Adrenal gland (tissue), 5 donors: Measurements from ENCODE around the gene FNDC3B.

Source experiments
- CTCF ChIP-seq, 6 experiments: fragments of 450-650 bp in 4 of 6; fragments of 200-600 bp in 2 of 6; sonication (generic) in 1 of 6; IDR thresholded peaks; 1 replicate in 5 of 6; 2 replicates in 1 of 6; pipeline versions ENCODE4 v1.5.1 to v1.8.0; 2016 to 2021; ENCODE audit warnings: antibody characterized with exemption in 6 of 6, mild to moderate bottlenecking in 2 of 6, moderate library complexity in 1 of 6
- POLR2A ChIP-seq, 2 donors: fragments of 450-650 bp; IDR thresholded peaks; one replicate each; pipeline ENCODE4 v1.6.1; 2017; ENCODE audit warnings: antibody characterized with exemption in 2 of 2, mild to moderate bottlenecking in 2 of 2, moderate library complexity in 1 of 2
- donor health status: DM: no; HTN: no; CAD: no.

- TF ChIP-seq POLR2A (IDR thresholded peaks at IDR 0.05) (no peak), CTCF (IDR thresholded peaks at IDR 0.05) (no peak)
These were observed 87.4 kb downstream of the FNDC3B start for GRCh38 chr3:172126741-172127140.
